K562 (cell line): ENCODE results near the gene VARS1. TPM values are rescaled to one million over a fixed set of nuclear protein-coding genes. Genes with fewer than 3 reads are reported as not detected.
A peak's percentile ranks its signal among the peaks of the same experiment; 100 is the strongest.

Experiments used
- ARID1B ChIP-seq: fragments of 450-650 bp; IDR thresholded peaks from 2 replicates; pipeline ENCODE4 v1.6.1; 2016; ENCODE audit warnings: antibody characterized with exemption, mild to moderate bottlenecking, inconsistent platforms
- BCLAF1 ChIP-seq, 2 experiments: fragments of 450-650 bp in 1 of 2; IDR thresholded peaks; 2 replicates each; pipeline ENCODE4 v1.6.1; 2011 to 2017; ENCODE audit warnings: low read depth in 2 of 2, antibody characterized with exemption in 1 of 2, borderline replicate concordance in 1 of 2, low read length in 1 of 2, mild to moderate bottlenecking in 1 of 2, mixed read lengths in 1 of 2; ENCODE audit not compliant: control insufficient read depth in 1 of 2
- HIVEP1 ChIP-seq: fragments of 250-450 bp; sonication (Bioruptor Pico); IDR thresholded peaks from 2 replicates; pipeline ENCODE4 v1.4.0; 2020; ENCODE audit warnings: mild to moderate bottlenecking
- KHSRP ChIP-seq: fragments of 450-650 bp; IDR thresholded peaks from 2 replicates; pipeline ENCODE4 v1.6.1; 2017
- MCM3 ChIP-seq: fragments of 450-650 bp; IDR thresholded peaks from 2 replicates; pipeline ENCODE4 v1.6.1; 2016
- POLR3A ChIP-seq: IDR thresholded peaks from 2 replicates; pipeline ENCODE4 v1.6.1; 2011; ENCODE audit warnings: borderline replicate concordance, mild to moderate bottlenecking, moderate library complexity; ENCODE audit not compliant: insufficient read length, insufficient read depth; ENCODE audit errors: extremely low read depth
- RBM15 ChIP-seq: fragments of 200-400 bp; formaldehyde crosslinking; IDR thresholded peaks from 2 replicates; pipeline ENCODE4 v1.6.1; 2018; ENCODE audit warnings: mild to moderate bottlenecking, low read length, moderate library complexity; ENCODE audit not compliant: insufficient read depth
- SMAD1 ChIP-seq: fragments of 150-350 bp; IDR thresholded peaks from 2 replicates; pipeline ENCODE4 v1.6.1; 2014; ENCODE audit warnings: low read length, low read depth; ENCODE audit not compliant: partially characterized antibody
- ZKSCAN1 ChIP-seq: fragments of 150-350 bp; IDR thresholded peaks from 2 replicates; pipeline ENCODE4 v1.6.1; 2016; ENCODE audit warnings: low read depth, low read length
- ZNF121 ChIP-seq: sonication (generic); formaldehyde crosslinking; conservative IDR thresholded peaks from 2 replicates; pipeline ENCODE4 v1.8.0; 2022; ENCODE audit warnings: missing genetic modification reagents
- ZNF165 ChIP-seq: fragments of 250-450 bp; sonication (Bioruptor Pico); IDR thresholded peaks from 2 replicates; pipeline ENCODE4 v1.4.0; 2020; ENCODE audit warnings: borderline replicate concordance
- ZNF174 ChIP-seq: fragments of 250-450 bp; sonication (Bioruptor Pico); IDR thresholded peaks from 2 replicates; pipeline ENCODE4 v1.4.0; 2020; ENCODE audit warnings: mild to moderate bottlenecking
- ZNF717 ChIP-seq: fragments of 250-450 bp; sonication (Bioruptor Pico); IDR thresholded peaks from 2 replicates; pipeline ENCODE4 v1.5.0; 2021
- polyA plus RNA-seq, 8 experiments: library from polyadenylated mRNA; depleted of rRNA in 4 of 8; stranded (reverse) in 5 of 8; unstranded in 3 of 8; fragments of >200 nt; fragmentation: Nextera tagmentation in 2 of 8; fragmentation: Illumina TruSeq in 1 of 8; extraction: Ambion mirVana in 2 of 8; extraction: Trizol in 1 of 8; gene quantifications; 2 replicates each; pipeline versions ENCODE4 v1.2.1 to v1.2.3, GENCODE V29; 2011 to 2014; ENCODE audit warnings: inconsistent platforms in 1 of 8, missing spikeins in 1 of 8
- total RNA-seq, 7 experiments: library from RNA; depleted of rRNA in 6 of 7; stranded (reverse); fragments of >200 nt in 6 of 7; fragmentation: Illumina TruSeq in 2 of 7; extraction: Trizol in 2 of 7; gene quantifications; 2 replicates each; pipeline versions ENCODE4 v1.2.1 to v1.2.3, GENCODE V29; 2011 to 2021; ENCODE audit warnings: low replicate concordance in 1 of 7
- TF ChIP-seq, protein P1 (sequence below): fragments of 250-450 bp; sonication (Bioruptor Pico); IDR thresholded peaks from 2 replicates; pipeline ENCODE4 v1.8.0; 2022; ENCODE audit warnings: moderate library complexity, mild to moderate bottlenecking, inconsistent platforms
- TF ChIP-seq, protein P2 (sequence below): IDR thresholded peaks from 3 replicates; pipeline ENCODE4 v1.6.1; 2011; ENCODE audit warnings: borderline replicate concordance, mild to moderate bottlenecking, moderate library complexity; ENCODE audit not compliant: insufficient read length; ENCODE audit errors: extremely low read depth
- TF ChIP-seq, protein P3 (sequence below): sonication (generic); formaldehyde crosslinking; IDR thresholded peaks from 2 replicates; pipeline ENCODE4 v1.8.0; 2023; ENCODE audit warnings: mild to moderate bottlenecking, missing genetic modification reagents

Gene VARS1
- total and polyA plus RNA-seq, 9 of the 15 experiments (the other 6 are each of a cell fraction or from before 2014, with no cell fraction given), result 2.9 to 488 (median 130) TPM

DNA sequence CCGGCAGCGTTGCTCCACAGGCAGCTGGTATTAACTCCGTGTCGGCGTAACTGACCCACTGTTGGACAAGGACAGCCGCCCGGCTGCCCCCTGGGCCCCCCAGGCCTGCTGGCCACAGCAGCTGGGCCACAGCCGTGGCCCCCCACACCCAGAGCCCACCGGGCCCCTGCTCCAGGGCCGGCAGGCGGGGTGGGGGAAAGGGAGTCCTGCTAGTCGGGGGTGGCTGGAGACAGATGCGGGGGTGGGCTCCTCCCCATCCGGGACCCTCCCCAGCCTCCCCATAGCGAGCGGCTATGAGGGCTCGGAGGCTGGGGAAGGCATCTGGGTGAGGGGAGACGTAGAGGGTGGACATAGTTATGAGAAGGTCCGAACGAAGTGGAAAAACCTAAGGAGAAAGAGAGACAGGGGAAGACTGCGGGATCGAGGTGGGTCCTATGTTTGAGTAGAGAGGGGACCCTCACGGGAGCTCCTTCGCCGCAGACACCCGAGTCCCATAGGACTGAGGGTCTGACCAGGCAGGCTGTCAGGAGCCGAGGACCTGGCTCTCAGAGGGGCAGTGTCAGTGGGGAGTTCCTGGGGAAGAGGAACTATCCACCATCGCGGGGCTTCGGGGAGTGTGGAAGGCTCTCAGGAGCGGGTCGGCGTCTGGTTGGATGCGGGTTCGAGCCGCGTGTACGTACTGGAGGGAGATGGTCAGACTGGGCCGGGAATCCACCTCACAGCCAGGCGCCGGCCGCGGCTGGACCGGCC is 511 bp downstream of the VARS1 start (continued):
- TF ChIP-seq ZNF717 (no peak), ZNF174 (CRISPR knock-in tag) (no peak), ZNF121 (CRISPR knock-in tag) (no peak), SMAD1 (no peak), MCM3 (no peak), KHSRP (no peak), POLR3A (no peak), RBM15 (no peak), HIVEP1 (CRISPR knock-in tag) (no peak), BCLAF1 (IDR thresholded peaks at IDR 0.05; ENCODE audit: borderline replicate concordance in 1 of 2, control insufficient read depth in 1 of 2, low read depth in 2 of 2, low read length in 1 of 2) (no peak), ZKSCAN1 (no peak), ZNF165 (CRISPR knock-in tag) (no peak), ARID1B (no peak)
- TF ChIP-seq, protein P1, sequence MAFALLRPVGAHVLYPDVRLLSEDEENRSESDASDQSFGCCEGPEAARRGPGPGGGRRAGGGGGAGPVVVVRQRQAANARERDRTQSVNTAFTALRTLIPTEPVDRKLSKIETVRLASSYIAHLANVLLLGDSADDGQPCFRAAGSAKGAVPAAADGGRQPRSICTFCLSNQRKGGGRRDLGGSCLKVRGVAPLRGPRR, result no peak
- TF ChIP-seq, protein P2, sequence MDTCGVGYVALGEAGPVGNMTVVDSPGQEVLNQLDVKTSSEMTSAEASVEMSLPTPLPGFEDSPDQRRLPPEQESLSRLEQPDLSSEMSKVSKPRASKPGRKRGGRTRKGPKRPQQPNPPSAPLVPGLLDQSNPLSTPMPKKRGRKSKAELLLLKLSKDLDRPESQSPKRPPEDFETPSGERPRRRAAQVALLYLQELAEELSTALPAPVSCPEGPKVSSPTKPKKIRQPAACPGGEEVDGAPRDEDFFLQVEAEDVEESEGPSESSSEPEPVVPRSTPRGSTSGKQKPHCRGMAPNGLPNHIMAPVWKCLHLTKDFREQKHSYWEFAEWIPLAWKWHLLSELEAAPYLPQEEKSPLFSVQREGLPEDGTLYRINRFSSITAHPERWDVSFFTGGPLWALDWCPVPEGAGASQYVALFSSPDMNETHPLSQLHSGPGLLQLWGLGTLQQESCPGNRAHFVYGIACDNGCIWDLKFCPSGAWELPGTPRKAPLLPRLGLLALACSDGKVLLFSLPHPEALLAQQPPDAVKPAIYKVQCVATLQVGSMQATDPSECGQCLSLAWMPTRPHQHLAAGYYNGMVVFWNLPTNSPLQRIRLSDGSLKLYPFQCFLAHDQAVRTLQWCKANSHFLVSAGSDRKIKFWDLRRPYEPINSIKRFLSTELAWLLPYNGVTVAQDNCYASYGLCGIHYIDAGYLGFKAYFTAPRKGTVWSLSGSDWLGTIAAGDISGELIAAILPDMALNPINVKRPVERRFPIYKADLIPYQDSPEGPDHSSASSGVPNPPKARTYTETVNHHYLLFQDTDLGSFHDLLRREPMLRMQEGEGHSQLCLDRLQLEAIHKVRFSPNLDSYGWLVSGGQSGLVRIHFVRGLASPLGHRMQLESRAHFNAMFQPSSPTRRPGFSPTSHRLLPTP, result peak; percentile 70
- TF ChIP-seq, protein P3, sequence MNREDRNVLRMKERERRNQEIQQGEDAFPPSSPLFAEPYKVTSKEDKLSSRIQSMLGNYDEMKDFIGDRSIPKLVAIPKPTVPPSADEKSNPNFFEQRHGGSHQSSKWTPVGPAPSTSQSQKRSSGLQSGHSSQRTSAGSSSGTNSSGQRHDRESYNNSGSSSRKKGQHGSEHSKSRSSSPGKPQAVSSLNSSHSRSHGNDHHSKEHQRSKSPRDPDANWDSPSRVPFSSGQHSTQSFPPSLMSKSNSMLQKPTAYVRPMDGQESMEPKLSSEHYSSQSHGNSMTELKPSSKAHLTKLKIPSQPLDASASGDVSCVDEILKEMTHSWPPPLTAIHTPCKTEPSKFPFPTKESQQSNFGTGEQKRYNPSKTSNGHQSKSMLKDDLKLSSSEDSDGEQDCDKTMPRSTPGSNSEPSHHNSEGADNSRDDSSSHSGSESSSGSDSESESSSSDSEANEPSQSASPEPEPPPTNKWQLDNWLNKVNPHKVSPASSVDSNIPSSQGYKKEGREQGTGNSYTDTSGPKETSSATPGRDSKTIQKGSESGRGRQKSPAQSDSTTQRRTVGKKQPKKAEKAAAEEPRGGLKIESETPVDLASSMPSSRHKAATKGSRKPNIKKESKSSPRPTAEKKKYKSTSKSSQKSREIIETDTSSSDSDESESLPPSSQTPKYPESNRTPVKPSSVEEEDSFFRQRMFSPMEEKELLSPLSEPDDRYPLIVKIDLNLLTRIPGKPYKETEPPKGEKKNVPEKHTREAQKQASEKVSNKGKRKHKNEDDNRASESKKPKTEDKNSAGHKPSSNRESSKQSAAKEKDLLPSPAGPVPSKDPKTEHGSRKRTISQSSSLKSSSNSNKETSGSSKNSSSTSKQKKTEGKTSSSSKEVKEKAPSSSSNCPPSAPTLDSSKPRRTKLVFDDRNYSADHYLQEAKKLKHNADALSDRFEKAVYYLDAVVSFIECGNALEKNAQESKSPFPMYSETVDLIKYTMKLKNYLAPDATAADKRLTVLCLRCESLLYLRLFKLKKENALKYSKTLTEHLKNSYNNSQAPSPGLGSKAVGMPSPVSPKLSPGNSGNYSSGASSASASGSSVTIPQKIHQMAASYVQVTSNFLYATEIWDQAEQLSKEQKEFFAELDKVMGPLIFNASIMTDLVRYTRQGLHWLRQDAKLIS (CRISPR knock-in tag), result no peak; the same call in 1 of the 2 replicates
